ENCODE data around the gene PI4KA.

DNA sequence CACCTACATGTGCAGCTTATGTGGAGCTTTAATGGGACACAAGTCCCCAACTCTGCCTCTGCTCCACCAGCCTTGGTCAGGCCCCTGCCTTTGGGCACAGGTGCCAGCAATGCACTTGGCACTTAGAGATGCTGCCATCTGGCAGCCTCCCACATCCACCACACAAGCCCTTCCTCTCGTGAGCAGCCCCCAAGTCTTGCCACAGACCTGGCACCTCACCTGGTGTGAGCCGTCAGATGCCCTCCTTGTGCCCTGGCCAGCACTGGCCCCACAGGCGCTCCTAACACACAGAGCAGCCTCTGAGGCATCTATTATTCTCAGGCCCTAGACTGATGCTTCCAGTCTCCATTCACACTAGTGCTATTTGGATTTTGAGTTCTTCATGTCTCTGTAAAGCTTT lies 109.2 kb downstream of the PI4KA start:
- TF ChIP-seq, protein P1, sequence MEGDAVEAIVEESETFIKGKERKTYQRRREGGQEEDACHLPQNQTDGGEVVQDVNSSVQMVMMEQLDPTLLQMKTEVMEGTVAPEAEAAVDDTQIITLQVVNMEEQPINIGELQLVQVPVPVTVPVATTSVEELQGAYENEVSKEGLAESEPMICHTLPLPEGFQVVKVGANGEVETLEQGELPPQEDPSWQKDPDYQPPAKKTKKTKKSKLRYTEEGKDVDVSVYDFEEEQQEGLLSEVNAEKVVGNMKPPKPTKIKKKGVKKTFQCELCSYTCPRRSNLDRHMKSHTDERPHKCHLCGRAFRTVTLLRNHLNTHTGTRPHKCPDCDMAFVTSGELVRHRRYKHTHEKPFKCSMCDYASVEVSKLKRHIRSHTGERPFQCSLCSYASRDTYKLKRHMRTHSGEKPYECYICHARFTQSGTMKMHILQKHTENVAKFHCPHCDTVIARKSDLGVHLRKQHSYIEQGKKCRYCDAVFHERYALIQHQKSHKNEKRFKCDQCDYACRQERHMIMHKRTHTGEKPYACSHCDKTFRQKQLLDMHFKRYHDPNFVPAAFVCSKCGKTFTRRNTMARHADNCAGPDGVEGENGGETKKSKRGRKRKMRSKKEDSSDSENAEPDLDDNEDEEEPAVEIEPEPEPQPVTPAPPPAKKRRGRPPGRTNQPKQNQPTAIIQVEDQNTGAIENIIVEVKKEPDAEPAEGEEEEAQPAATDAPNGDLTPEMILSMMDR (IDR thresholded peaks at IDR 0.05): no peak
- no peak for TF ChIP-seq POLR2A (IDR thresholded peaks at IDR 0.05)
